ENCODE results near the gene PRICKLE2. TPM values are rescaled to one million over a fixed set of nuclear protein-coding genes. Genes with fewer than 3 reads are reported as not detected.

Gene PRICKLE2
- total and polyA plus RNA-seq, 2 experiments from 2014 or later, result 1.1 to 12.5 TPM

GRCh38 chr3:64251019-64251418 lies 25.8 kb upstream of the PRICKLE2 start:
- H3K9me3 Mint-ChIP-seq, result no peaks in the 10 kb centered on the region
- H3K79me2 ChIP-seq (replicated peaks; ENCODE audit: insufficient read depth), result no peaks in the 10 kb centered on the region

More at GRCh38 chr3:64251019-64251418, 25.8 kb upstream of the PRICKLE2 start:
- no peak for TF ChIP-seq NANOG (IDR thresholded peaks at IDR 0.05; ENCODE audit: borderline replicate concordance)
- no peak for TF ChIP-seq CTCF (conservative IDR thresholded peaks at IDR 0.05; ENCODE audit: low read depth in 2 of 2)
- no peak for TF ChIP-seq STAT1 (IDR thresholded peaks at IDR 0.05; ENCODE audit: unreplicated experiment)
- no peak for TF ChIP-seq POLR2AphosphoS5 (IDR thresholded peaks at IDR 0.05; ENCODE audit: low read depth)
- TF ChIP-seq ETS1 (IDR thresholded peaks at IDR 0.05), result no peak
- no peak for TF ChIP-seq JUNB (IDR thresholded peaks at IDR 0.05; ENCODE audit: unreplicated experiment)
- TF ChIP-seq REST (IDR thresholded peaks at IDR 0.05; ENCODE audit: unreplicated experiment), result no peak
- Histone ChIP-seq H3K4me1 (ENCODE audit: insufficient read depth) (no peaks in the 10 kb centered on the region), H3F3A (replicated peaks; ENCODE audit: low read depth) (no peaks in the 10 kb centered on the region), H3K4me2 (no peak overlapping the region), H3K4me3 (no peak overlapping the region), H3K27me3 (ENCODE audit: insufficient read depth) (no peaks in the 10 kb centered on the region), H3K27ac (ENCODE audit: low read depth) (no peak overlapping the region), H2AFZ (no peak overlapping the region), H3K36me3 (ENCODE audit: insufficient read depth) (no peaks in the 10 kb centered on the region), H4K20me1 (replicated peaks; ENCODE audit: insufficient read depth) (no peaks in the 10 kb centered on the region), H3K9me2 (ENCODE audit: insufficient read depth) (no peaks in the 10 kb centered on the region; the same call in 1 of the 2 replicates)
- ATAC-seq (no peak), DNase-seq (ENCODE audit: low spot score) (no peak)
- no peak overlapping the region for H3K27ac Mint-ChIP-seq
- H3K4me1 Mint-ChIP-seq, result no peaks in the 10 kb centered on the region; the same call in 2 of the 3 replicates
- peaks cover 2% of the 10 kb centered on the region for H3K27me3 Mint-ChIP-seq (ENCODE audit: insufficient read depth, low read depth, poor library complexity)
- no peaks in the 10 kb centered on the region for H3K36me3 Mint-ChIP-seq (ENCODE audit: low read depth)
- no peak overlapping the region for H3K4me3 Mint-ChIP-seq

Data from GM23338 (cell line).